Osteoblast (primary cell): ENCODE measurements around the gene LHFPL4. TPM values are rescaled to one million over a fixed set of nuclear protein-coding genes. Genes with fewer than 3 reads are reported as not detected.
A peak's percentile ranks its signal among the peaks of the same experiment; 100 is the strongest.

ENCODE experiments used
- DNase-seq: peaks from one replicate; pipeline ENCODE4 v3.0.0; 2011; ENCODE audit warnings: low spot score, mixed read lengths; ENCODE audit not compliant: insufficient read length; ENCODE audit errors: missing footprints
- H2AFZ ChIP-seq: 2 replicates; pipeline ENCODE4 v1.6.0; 2011; ENCODE audit warnings: mild to moderate bottlenecking, low read length
- H3K27ac ChIP-seq: 2 replicates; pipeline ENCODE4 v1.5.1; 2011; ENCODE audit warnings: mild to moderate bottlenecking, low read depth, low read length, moderate library complexity
- H3K27me3 ChIP-seq: 2 replicates; pipeline ENCODE4 v1.6.0; 2012; ENCODE audit warnings: mild to moderate bottlenecking, control low read depth, inconsistent platforms, low read length, moderate library complexity; ENCODE audit not compliant: insufficient read depth
- H3K36me3 ChIP-seq: 2 replicates; pipeline ENCODE4 v1.5.1; 2011; ENCODE audit warnings: mild to moderate bottlenecking, low read length, control low read depth, moderate library complexity; ENCODE audit not compliant: insufficient read depth
- H3K4me1 ChIP-seq: 2 replicates; pipeline ENCODE4 v1.5.1; 2011; ENCODE audit warnings: mild to moderate bottlenecking, low read length, control low read depth, moderate library complexity; ENCODE audit not compliant: insufficient read depth
- H3K4me2 ChIP-seq: 2 replicates; pipeline ENCODE4 v1.6.0; 2011; ENCODE audit warnings: mild to moderate bottlenecking, low read length; ENCODE audit not compliant: insufficient read depth
- H3K4me3 ChIP-seq: fragments of 200-600 bp; sonication (generic); 3 replicates; pipeline ENCODE4 v1.5.1; 2012; ENCODE audit warnings: mild to moderate bottlenecking, low read length, inconsistent platforms; ENCODE audit not compliant: insufficient read depth
- H3K79me2 ChIP-seq: 2 replicates; pipeline ENCODE4 v1.6.0; 2012; ENCODE audit warnings: mild to moderate bottlenecking, low read length, control low read depth, inconsistent platforms; ENCODE audit not compliant: insufficient read depth
- H3K9me3 ChIP-seq: 2 replicates; pipeline ENCODE4 v1.5.1; 2011; ENCODE audit warnings: low read depth, low read length, control low read depth
- H4K20me1 ChIP-seq: 2 replicates; pipeline ENCODE4 v1.6.0; 2012; ENCODE audit warnings: mild to moderate bottlenecking, low read length, control low read depth; ENCODE audit not compliant: insufficient read depth
- total RNA-seq: library from RNA; depleted of rRNA; stranded (reverse); fragments of >200 nt; gene quantifications from 2 replicates; pipeline ENCODE4 v1.2.3, GENCODE V29; 2012
- TF ChIP-seq, protein P1 (sequence below): IDR thresholded peaks from 2 replicates; pipeline ENCODE4 v1.5.1; 2011; ENCODE audit warnings: mild to moderate bottlenecking, low read depth, low read length, moderate library complexity; ENCODE audit errors: extremely low read depth

LHFPL4 gene
- total RNA-seq, 1 donor = not detected

DNA sequence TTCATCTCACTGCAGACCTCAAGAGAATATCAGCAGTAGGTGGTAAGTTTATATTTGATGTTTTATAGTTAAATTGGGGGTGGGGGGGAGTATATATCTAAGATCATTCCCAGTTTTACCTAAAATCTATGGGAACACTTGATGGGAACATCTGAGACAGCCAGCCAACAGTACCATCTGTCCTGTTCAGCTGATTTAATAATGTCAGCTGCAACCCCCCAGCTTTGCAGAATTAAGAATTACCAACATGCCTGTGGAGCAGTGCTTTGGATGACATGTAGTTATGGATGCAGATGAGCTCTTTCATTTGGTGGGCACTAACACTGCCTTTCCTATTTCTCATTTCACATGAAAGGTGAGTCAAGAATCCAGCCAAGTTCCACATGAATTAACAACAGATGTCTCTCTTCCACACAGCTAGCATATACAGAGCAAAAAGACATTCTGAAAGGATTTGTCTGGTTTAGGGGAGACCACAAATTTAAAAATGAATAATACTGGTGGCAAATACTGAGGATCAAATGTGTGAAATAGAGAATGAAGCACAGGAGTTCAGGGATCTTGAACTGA, 80.0 kb downstream of the LHFPL4 start:
- no peak overlapping the region for H3K4me3 ChIP-seq
- H3K9me3 ChIP-seq = no peaks in the 10 kb centered on the region
- H3K36me3 ChIP-seq = peaks cover 91% of the 10 kb centered on the region
- no peaks in the 10 kb centered on the region for H3K27me3 ChIP-seq
- no peak for DNase-seq
- H3K4me1 ChIP-seq = no peaks in the 10 kb centered on the region
- H3K4me2 ChIP-seq = no peak overlapping the region
- no peak overlapping the region for H3K27ac ChIP-seq
- H4K20me1 ChIP-seq = peaks cover 32% of the 10 kb centered on the region
- no peak overlapping the region for H2AFZ ChIP-seq
- peaks cover 52% of the 10 kb centered on the region for H3K79me2 ChIP-seq
- TF ChIP-seq, protein P1, sequence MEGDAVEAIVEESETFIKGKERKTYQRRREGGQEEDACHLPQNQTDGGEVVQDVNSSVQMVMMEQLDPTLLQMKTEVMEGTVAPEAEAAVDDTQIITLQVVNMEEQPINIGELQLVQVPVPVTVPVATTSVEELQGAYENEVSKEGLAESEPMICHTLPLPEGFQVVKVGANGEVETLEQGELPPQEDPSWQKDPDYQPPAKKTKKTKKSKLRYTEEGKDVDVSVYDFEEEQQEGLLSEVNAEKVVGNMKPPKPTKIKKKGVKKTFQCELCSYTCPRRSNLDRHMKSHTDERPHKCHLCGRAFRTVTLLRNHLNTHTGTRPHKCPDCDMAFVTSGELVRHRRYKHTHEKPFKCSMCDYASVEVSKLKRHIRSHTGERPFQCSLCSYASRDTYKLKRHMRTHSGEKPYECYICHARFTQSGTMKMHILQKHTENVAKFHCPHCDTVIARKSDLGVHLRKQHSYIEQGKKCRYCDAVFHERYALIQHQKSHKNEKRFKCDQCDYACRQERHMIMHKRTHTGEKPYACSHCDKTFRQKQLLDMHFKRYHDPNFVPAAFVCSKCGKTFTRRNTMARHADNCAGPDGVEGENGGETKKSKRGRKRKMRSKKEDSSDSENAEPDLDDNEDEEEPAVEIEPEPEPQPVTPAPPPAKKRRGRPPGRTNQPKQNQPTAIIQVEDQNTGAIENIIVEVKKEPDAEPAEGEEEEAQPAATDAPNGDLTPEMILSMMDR = no peak

DNA sequence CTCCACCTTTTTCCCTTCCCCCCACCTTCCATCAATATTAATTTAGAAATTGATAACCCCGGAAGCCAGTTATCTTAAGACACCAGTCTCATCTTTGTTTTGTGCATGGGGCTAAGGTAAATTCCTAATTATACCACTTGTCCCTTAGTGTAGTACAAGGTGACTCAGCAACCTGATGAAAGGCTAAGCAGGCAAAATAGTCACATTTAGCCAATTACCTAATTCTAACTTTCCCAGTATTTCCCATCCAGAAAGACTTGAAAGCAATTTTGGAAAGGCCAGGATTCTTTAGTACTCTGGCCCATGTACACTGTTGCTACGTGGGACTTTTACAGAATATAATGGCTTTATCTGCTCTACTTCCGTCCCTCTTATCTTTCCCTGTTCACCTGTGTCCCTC, 83.6 kb downstream of the LHFPL4 start:
- Histone ChIP-seq H3K4me3 (no peak overlapping the region), H3K27ac (no peak overlapping the region), H3K9me3 (no peaks in the 10 kb centered on the region), H3K27me3 (no peaks in the 10 kb centered on the region), H3K4me2 (no peak overlapping the region), H2AFZ (no peak overlapping the region), H3K36me3 (peaks cover 90% of the 10 kb centered on the region), H4K20me1 (peaks cover 41% of the 10 kb centered on the region), H3K4me1 (no peaks in the 10 kb centered on the region), H3K79me2 (peaks cover 66% of the 10 kb centered on the region)
- TF ChIP-seq, protein P1 = no peak
- DNase-seq = no peak

DNA sequence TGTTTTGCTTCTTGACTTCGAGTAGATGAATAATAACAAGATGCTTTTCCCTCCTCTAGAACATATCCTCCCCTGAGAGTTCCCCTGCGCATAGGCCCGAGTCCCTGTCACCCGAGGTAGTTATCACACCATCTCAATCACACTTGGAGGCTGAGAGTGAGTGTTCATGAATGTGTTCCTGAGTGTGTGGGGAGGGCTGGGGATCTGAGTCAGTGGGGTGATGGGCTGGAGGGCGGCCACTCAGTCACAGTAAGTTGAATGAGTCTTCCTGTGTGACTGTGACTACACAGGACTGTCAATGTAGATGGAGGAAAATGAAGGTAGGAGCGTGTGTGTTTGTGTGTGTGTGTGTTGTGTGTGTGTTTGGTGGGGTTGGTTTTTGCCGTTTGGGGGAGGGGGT, 85.2 kb downstream of the LHFPL4 start:
- Histone ChIP-seq H3K27me3 (no peaks in the 10 kb centered on the region), H3K27ac (peak overlapping the region; percentile 21), H4K20me1 (peaks cover 47% of the 10 kb centered on the region), H3K9me3 (no peaks in the 10 kb centered on the region), H3K79me2 (peaks cover 67% of the 10 kb centered on the region), H3K4me1 (no peaks in the 10 kb centered on the region), H3K4me2 (no peak overlapping the region), H3K4me3 (no peak overlapping the region), H2AFZ (no peak overlapping the region), H3K36me3 (peaks cover 90% of the 10 kb centered on the region)
- TF ChIP-seq, protein P1 = no peak
- DNase-seq = no peak

DNA sequence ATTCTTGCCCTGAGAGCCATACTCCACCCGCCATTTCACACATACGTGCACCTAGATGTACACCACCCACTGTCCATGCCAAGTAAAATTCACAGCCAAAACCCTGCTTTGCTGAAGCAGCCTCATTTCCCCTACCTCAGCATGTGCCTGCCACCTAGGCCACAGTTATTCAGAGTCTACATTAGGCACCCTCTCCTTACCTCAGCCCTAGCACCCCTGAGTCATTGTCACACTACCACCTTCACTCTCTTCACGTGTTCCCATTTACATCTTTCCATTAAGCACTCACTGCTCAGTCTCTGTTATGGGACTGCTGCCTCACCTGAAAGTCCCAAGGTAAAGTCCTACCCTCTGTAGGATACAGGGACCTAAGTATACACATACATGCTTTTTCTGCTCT, 86.2 kb downstream of the LHFPL4 start:
- Histone ChIP-seq H3K36me3 (peaks cover 88% of the 10 kb centered on the region), H3K4me1 (no peaks in the 10 kb centered on the region), H4K20me1 (peaks cover 38% of the 10 kb centered on the region), H3K4me2 (no peak overlapping the region), H3K9me3 (no peaks in the 10 kb centered on the region), H3K27me3 (no peaks in the 10 kb centered on the region), H3K27ac (peak overlapping the region; percentile 28), H2AFZ (no peak overlapping the region), H3K79me2 (peaks cover 65% of the 10 kb centered on the region), H3K4me3 (no peak overlapping the region)
- TF ChIP-seq, protein P1 = no peak
- no peak for DNase-seq
